HFFc6 (cell line): Measurements from ENCODE around the gene GALNT3. TPM values are rescaled to one million over a fixed set of nuclear protein-coding genes. Genes with fewer than 3 reads are reported as not detected.

ENCODE experiments used
- DNase-seq: peaks from one replicate; pipeline ENCODE4 v3.0.0-alpha.2; 2018
- H3K27ac Mint-ChIP-seq: 2 replicates; pipeline ENCODE4 v1.8.0; 2020; ENCODE audit warnings: mild to moderate bottlenecking, mixed read lengths
- H3K27me3 Mint-ChIP-seq: 2 replicates; pipeline ENCODE4 v1.8.0; 2021; ENCODE audit warnings: mild to moderate bottlenecking, moderate library complexity, mixed read lengths; ENCODE audit not compliant: insufficient read depth
- H3K36me3 Mint-ChIP-seq: 2 replicates; pipeline ENCODE4 v1.8.0; 2021; ENCODE audit warnings: low read depth, mixed read lengths
- H3K4me1 Mint-ChIP-seq: 2 replicates; pipeline ENCODE4 v1.8.0; 2020; ENCODE audit warnings: low read depth, mixed read lengths
- H3K4me3 Mint-ChIP-seq: 2 replicates; pipeline ENCODE4 v1.8.0; 2020; ENCODE audit warnings: mild to moderate bottlenecking, moderate library complexity, mixed read lengths
- H3K9me3 Mint-ChIP-seq: 2 replicates; pipeline ENCODE4 v1.8.0; 2020; ENCODE audit warnings: mild to moderate bottlenecking, mixed read lengths
- total RNA-seq, 6 experiments: library from RNA; stranded (reverse); fragmentation: NEBNext Ultra II Directional; extraction: Animal tissue kit (Norgen Biotek cat#: 25700); gene quantifications; 2 replicates in 1 of 6; 3 replicates in 5 of 6; pipeline ENCODE4 v1.2.3, GENCODE V29; 2021
- TF ChIP-seq, protein P1 (sequence below): fragments of 200-600 bp; sonication (generic); IDR thresholded peaks from 2 replicates; pipeline ENCODE4 v1.5.0; 2021; ENCODE audit warnings: antibody characterized with exemption, mild to moderate bottlenecking

GALNT3 gene
- total RNA-seq, 6 experiments from 2014 or later = 0.28 to 1.7 (median 0.82) TPM

GRCh38 chr2:165791421-165792103 lies 2.5 kb downstream of the GALNT3 start:
- Mint-ChIP-seq H3K9me3 (no peaks in the 10 kb centered on the region), H3K27ac (no peak overlapping the region), H3K4me3 (peak overlapping the region; percentile 14; the same call in 1 of the 2 replicates), H3K4me1 (peaks cover 57% of the 10 kb centered on the region), H3K36me3 (no peaks in the 10 kb centered on the region), H3K27me3 (peaks cover 3% of the 10 kb centered on the region; the same call in 1 of the 2 replicates)
- DNase-seq = no peak
- TF ChIP-seq, protein P1, sequence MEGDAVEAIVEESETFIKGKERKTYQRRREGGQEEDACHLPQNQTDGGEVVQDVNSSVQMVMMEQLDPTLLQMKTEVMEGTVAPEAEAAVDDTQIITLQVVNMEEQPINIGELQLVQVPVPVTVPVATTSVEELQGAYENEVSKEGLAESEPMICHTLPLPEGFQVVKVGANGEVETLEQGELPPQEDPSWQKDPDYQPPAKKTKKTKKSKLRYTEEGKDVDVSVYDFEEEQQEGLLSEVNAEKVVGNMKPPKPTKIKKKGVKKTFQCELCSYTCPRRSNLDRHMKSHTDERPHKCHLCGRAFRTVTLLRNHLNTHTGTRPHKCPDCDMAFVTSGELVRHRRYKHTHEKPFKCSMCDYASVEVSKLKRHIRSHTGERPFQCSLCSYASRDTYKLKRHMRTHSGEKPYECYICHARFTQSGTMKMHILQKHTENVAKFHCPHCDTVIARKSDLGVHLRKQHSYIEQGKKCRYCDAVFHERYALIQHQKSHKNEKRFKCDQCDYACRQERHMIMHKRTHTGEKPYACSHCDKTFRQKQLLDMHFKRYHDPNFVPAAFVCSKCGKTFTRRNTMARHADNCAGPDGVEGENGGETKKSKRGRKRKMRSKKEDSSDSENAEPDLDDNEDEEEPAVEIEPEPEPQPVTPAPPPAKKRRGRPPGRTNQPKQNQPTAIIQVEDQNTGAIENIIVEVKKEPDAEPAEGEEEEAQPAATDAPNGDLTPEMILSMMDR = no peak

- H3K4me1 Mint-ChIP-seq = peaks cover 57% of the 10 kb centered on the region
- DNase-seq = no peak
- peaks cover 3% of the 10 kb centered on the region; the same call in 1 of the 2 replicates for H3K27me3 Mint-ChIP-seq
- TF ChIP-seq, protein P1 = no peak
- no peak overlapping the region for H3K27ac Mint-ChIP-seq
- no peaks in the 10 kb centered on the region for H3K9me3 Mint-ChIP-seq
- H3K36me3 Mint-ChIP-seq = no peaks in the 10 kb centered on the region
- no peak overlapping the region; the same call in 1 of the 2 replicates for H3K4me3 Mint-ChIP-seq
Measured at GRCh38 chr2:165790466-165790865, 3.6 kb downstream of the GALNT3 start.

- H3K36me3 Mint-ChIP-seq = no peaks in the 10 kb centered on the region
- H3K27me3 Mint-ChIP-seq = no peaks in the 10 kb centered on the region; the same call in 1 of the 2 replicates
- TF ChIP-seq, protein P1 = no peak
Measured at GRCh38 chr2:165787334-165787733, 6.7 kb downstream of the GALNT3 start.

DNA sequence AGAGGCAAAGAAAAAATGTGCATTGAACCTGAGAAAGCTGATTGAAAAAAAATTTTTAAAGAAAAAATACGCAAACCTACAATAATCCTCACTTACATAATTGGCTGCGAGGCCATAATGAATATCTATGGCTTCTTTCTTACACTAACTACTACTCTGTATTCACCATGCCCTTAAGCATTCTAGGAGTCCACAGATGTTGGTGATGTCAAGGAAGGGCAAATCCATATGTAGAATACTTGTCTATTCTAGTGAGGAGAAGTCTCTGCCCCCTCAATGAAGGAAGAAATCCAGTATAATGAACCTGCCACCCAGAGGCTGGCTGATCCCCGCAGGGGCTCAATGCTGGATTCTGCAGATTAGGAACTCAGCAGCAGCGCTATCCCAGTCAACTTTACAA lies 14.3 kb downstream of the GALNT3 start:
- Mint-ChIP-seq H3K27me3 (no peaks in the 10 kb centered on the region), H3K36me3 (no peaks in the 10 kb centered on the region), H3K27ac (no peak overlapping the region), H3K4me3 (no peak overlapping the region), H3K9me3 (peaks cover 6% of the 10 kb centered on the region; the same call in 1 of the 2 replicates), H3K4me1 (no peaks in the 10 kb centered on the region; the same call in 1 of the 2 replicates)
- DNase-seq = no peak
- TF ChIP-seq, protein P1 = no peak

More at GRCh38 chr2:165787334-165787733, 6.7 kb downstream of the GALNT3 start:
- Mint-ChIP-seq H3K4me3 (no peak overlapping the region), H3K4me1 (peaks cover 39% of the 10 kb centered on the region), H3K27ac (no peak overlapping the region), H3K9me3 (no peaks in the 10 kb centered on the region)
- no peak for DNase-seq

- no peak overlapping the region for H3K27ac Mint-ChIP-seq
- TF ChIP-seq, protein P1 = peak; percentile 39
- H3K9me3 Mint-ChIP-seq = peaks cover 6% of the 10 kb centered on the region; the same call in 1 of the 2 replicates
- H3K27me3 Mint-ChIP-seq = no peaks in the 10 kb centered on the region
- no peak overlapping the region for H3K4me3 Mint-ChIP-seq
- no peaks in the 10 kb centered on the region; the same call in 1 of the 2 replicates for H3K4me1 Mint-ChIP-seq
- no peaks in the 10 kb centered on the region for H3K36me3 Mint-ChIP-seq
- no peak for DNase-seq
Measured at GRCh38 chr2:165778653-165779451, 15.2 kb downstream of the GALNT3 start.
